GM19239 (cell line): ENCODE data around the gene GPR61.

Experiments
- DNase-seq: peaks from one replicate; pipeline ENCODE4 v3.0.0; 2011; ENCODE audit warnings: low spot score; ENCODE audit not compliant: insufficient read length
- FAIRE-seq: peaks from 2 replicates; lab custom pipeline; 2011; peaks lifted over from hg19 to GRCh38; lab: Jason Lieb, UNC

GPR61 gene

GRCh38 chr1:109564194-109564878 lies 24.7 kb downstream of the GPR61 start:
- FAIRE-seq = no peak
- DNase-seq = no peak

GRCh38 chr1:109565241-109565640 lies 25.6 kb downstream of the GPR61 start:
- FAIRE-seq (peak; percentile 42), DNase-seq (no peak)

GRCh38 chr1:109566982-109567381 lies 27.3 kb downstream of the GPR61 start:
- FAIRE-seq = no peak

GRCh38 chr1:109567877-109568672 lies 28.4 kb downstream of the GPR61 start:
- FAIRE-seq (peak; percentile 60), DNase-seq (no peak)

More at GRCh38 chr1:109566982-109567381, 27.3 kb downstream of the GPR61 start:
- no peak for DNase-seq

GRCh38 chr1:109569323-109569722 lies 29.7 kb downstream of the GPR61 start:
- FAIRE-seq (no peak), DNase-seq (no peak)

- no peak for FAIRE-seq
- DNase-seq = no peak
Measured at GRCh38 chr1:109570414-109570813, 30.7 kb downstream of the GPR61 start.

GRCh38 chr1:109573785-109574184 lies 34.1 kb downstream of the GPR61 start:
- DNase-seq (no peak), FAIRE-seq (peak; percentile 68)

GRCh38 chr1:109578947-109579443 lies 39.3 kb downstream of the GPR61 start:
- no peak for FAIRE-seq
- no peak for DNase-seq

- FAIRE-seq (no peak), DNase-seq (no peak)
Measured at GRCh38 chr1:109579491-109579890, 39.8 kb downstream of the GPR61 start.

- no peak for DNase-seq
- FAIRE-seq = no peak
Measured at GRCh38 chr1:109582021-109582420, 42.3 kb downstream of the GPR61 start.

GRCh38 chr1:109584766-109585165 lies 45.1 kb downstream of the GPR61 start:
- no peak for FAIRE-seq
- no peak for DNase-seq

GRCh38 chr1:109586055-109586454 lies 46.4 kb downstream of the GPR61 start:
- FAIRE-seq (no peak), DNase-seq (no peak)

- DNase-seq = no peak
- FAIRE-seq = no peak
Measured at GRCh38 chr1:109589177-109589576, 49.5 kb downstream of the GPR61 start.

GRCh38 chr1:109589679-109590078 lies 50.0 kb downstream of the GPR61 start:
- FAIRE-seq = no peak
- DNase-seq = no peak

GRCh38 chr1:109592916-109593315 lies 53.2 kb downstream of the GPR61 start:
- DNase-seq = no peak
- FAIRE-seq = no peak

- DNase-seq (no peak), FAIRE-seq (no peak)
Measured at GRCh38 chr1:109595531-109595930, 55.9 kb downstream of the GPR61 start.
